IMR-90 (cell line): ENCODE measurements around the gene GPR84. TPM values are rescaled to one million over a fixed set of nuclear protein-coding genes. Genes with fewer than 3 reads are reported as not detected.

Experiments
- ATAC-seq: fragments of 200-7000 bp; cut with Tn5 transposase; 2 replicates; pipeline ENCODE4 v1.9.1; 2020; ENCODE audit warnings: low read depth, mild to moderate bottlenecking, moderate library complexity
- BruUV-seq: library from RNA; stranded (reverse); fragments of 400-500 nt; replicated peaks from 2 replicates; lab custom pipeline; 2021; lab: Mats Ljungman, UMichigan
- CTCF ChIA-PET: fragments of 300-600 bp; formaldehyde crosslinking; extraction: SDS; loops from one replicate; lab custom pipeline; 2021; ENCODE audit warnings: antibody characterized with exemption; lab: Yijun Ruan, JAX
- POLR2A ChIA-PET: fragments of 300-600 bp; sonication (Branson Sonifier 250); formaldehyde crosslinking; loops from one replicate; lab custom pipeline; 2022; ENCODE audit warnings: antibody characterized with exemption; ENCODE audit not compliant: unreplicated experiment; lab: Charles Lee
- DNase-seq: peaks from one replicate; pipeline ENCODE4 v3.0.0; 2013
- H2AFZ ChIP-seq: replicated peaks from 2 replicates; pipeline ENCODE3; 2013; ENCODE audit warnings: low read length, mild to moderate bottlenecking; ENCODE audit not compliant: poor library complexity
- H2AK5ac ChIP-seq: 2 replicates; pipeline ENCODE4 v1.6.1; 2013; ENCODE audit warnings: low read depth, low read length, inconsistent platforms
- H2AK9ac ChIP-seq: replicated peaks from 2 replicates; pipeline ENCODE3; 2013; ENCODE audit warnings: mild to moderate bottlenecking, low read depth, low read length, moderate library complexity; ENCODE audit not compliant: poor library complexity
- H2BK120ac ChIP-seq: 2 replicates; pipeline ENCODE4 v1.6.1; 2013; ENCODE audit warnings: low read depth, low read length, inconsistent platforms
- H2BK15ac ChIP-seq: 3 replicates; pipeline ENCODE4 v1.6.1; 2013; ENCODE audit warnings: low read depth, low read length, inconsistent platforms
- H2BK20ac ChIP-seq: 2 replicates; pipeline ENCODE4 v1.6.1; 2013; ENCODE audit warnings: low read depth, mild to moderate bottlenecking, inconsistent platforms, low read length, moderate library complexity
- H2BK5ac ChIP-seq: 2 replicates; pipeline ENCODE4 v1.6.1; 2013; ENCODE audit warnings: mild to moderate bottlenecking, low read depth, low read length, inconsistent platforms; ENCODE audit not compliant: poor library complexity, severe bottlenecking
- H3K14ac ChIP-seq: replicated peaks from 2 replicates; pipeline ENCODE4 v1.6.1; 2013; ENCODE audit warnings: low read depth, low read length, inconsistent platforms
- H3K18ac ChIP-seq: 2 replicates; pipeline ENCODE4 v1.6.1; 2013; ENCODE audit warnings: low read depth, low read length, control low read depth
- H3K23ac ChIP-seq: 2 replicates; pipeline ENCODE4 v1.6.1; 2013; ENCODE audit warnings: low read depth, low read length, inconsistent platforms
- H3K27ac ChIP-seq: 2 replicates; pipeline ENCODE4 v1.5.1; 2013; ENCODE audit warnings: mild to moderate bottlenecking, control low read depth, low read length; ENCODE audit not compliant: insufficient read depth
- H3K27me3 ChIP-seq: 2 replicates; pipeline ENCODE4 v1.6.1; 2013; ENCODE audit warnings: low read length; ENCODE audit not compliant: control insufficient read depth, insufficient read depth
- H3K36me3 ChIP-seq: 2 replicates; pipeline ENCODE4 v1.6.1; 2013; ENCODE audit warnings: low read length, mixed read lengths; ENCODE audit not compliant: control insufficient read depth, insufficient read depth
- H3K4ac ChIP-seq: 2 replicates; pipeline ENCODE4 v1.6.1; 2013; ENCODE audit warnings: low read depth, low read length, inconsistent platforms
- H3K4me1 ChIP-seq: 2 replicates; pipeline ENCODE4 v1.6.1; 2013; ENCODE audit warnings: low read length, mixed read lengths; ENCODE audit not compliant: control insufficient read depth, insufficient read depth
- H3K4me2 ChIP-seq: 2 replicates; pipeline ENCODE4 v1.6.1; 2013; ENCODE audit warnings: low read depth, mild to moderate bottlenecking, control low read depth, low read length, moderate library complexity
- H3K4me3 ChIP-seq: 2 replicates; pipeline ENCODE4 v1.5.1; 2013; ENCODE audit warnings: low read depth, mild to moderate bottlenecking, control low read depth, low read length, moderate library complexity; ENCODE audit not compliant: insufficient read depth
- H3K56ac ChIP-seq: 2 replicates; pipeline ENCODE4 v1.6.1; 2013; ENCODE audit warnings: low read length, inconsistent platforms; ENCODE audit not compliant: insufficient read depth; ENCODE audit errors: extremely low read depth
- H3K79me1 ChIP-seq, 2 experiments: 2 replicates each; pipeline ENCODE4 v1.6.1; 2013; ENCODE audit warnings: low read length in 2 of 2, inconsistent platforms in 1 of 2, low read depth in 1 of 2
- H3K9ac ChIP-seq: 2 replicates; pipeline ENCODE4 v1.6.1; 2013; ENCODE audit warnings: low read depth, low read length, control low read depth
- H3K9me1 ChIP-seq: 2 replicates; pipeline ENCODE4 v1.6.1; 2013; ENCODE audit warnings: low read length, inconsistent platforms; ENCODE audit not compliant: insufficient read depth
- H3K9me3 ChIP-seq: 2 replicates; pipeline ENCODE4 v1.6.1; 2013; ENCODE audit warnings: low read length; ENCODE audit not compliant: control insufficient read depth, insufficient read depth
- H4K20me1 ChIP-seq: 2 replicates; pipeline ENCODE4 v1.6.1; 2013; ENCODE audit warnings: low read length, inconsistent platforms; ENCODE audit not compliant: insufficient read depth
- H4K5ac ChIP-seq: 2 replicates; pipeline ENCODE4 v1.6.1; 2013; ENCODE audit warnings: mild to moderate bottlenecking, low read depth, low read length, control low read depth
- H4K8ac ChIP-seq, 2 experiments: 2 replicates each; pipeline ENCODE4 v1.6.1; 2013; ENCODE audit warnings: low read depth in 2 of 2, low read length in 2 of 2, control low read depth in 1 of 2, inconsistent platforms in 1 of 2
- H4K91ac ChIP-seq: 2 replicates; pipeline ENCODE4 v1.6.1; 2013; ENCODE audit warnings: low read depth, low read length, inconsistent platforms; ENCODE audit not compliant: insufficient read depth
- CEBPB ChIP-seq: IDR thresholded peaks from 2 replicates; pipeline ENCODE4 v1.6.1; 2012; ENCODE audit warnings: low read depth, low read length, improper control_type of control experiment
- CHD1 ChIP-seq: IDR thresholded peaks from 2 replicates; pipeline ENCODE4 v1.6.1; 2012; ENCODE audit warnings: low read depth, low read length, improper control_type of control experiment
- CTCF ChIP-seq: conservative IDR thresholded peaks from 2 replicates; pipeline ENCODE4 v1.5.1; 2012; ENCODE audit warnings: mild to moderate bottlenecking, low read depth, low read length, improper control_type of control experiment
- ELK1 ChIP-seq: fragments of 150-350 bp; IDR thresholded peaks from 2 replicates; pipeline ENCODE4 v1.6.1; 2016; ENCODE audit warnings: low read depth, mild to moderate bottlenecking, low read length, moderate library complexity, borderline replicate concordance
- MAFK ChIP-seq: IDR thresholded peaks from 2 replicates; pipeline ENCODE4 v1.6.1; 2012; ENCODE audit warnings: low read depth, low read length, improper control_type of control experiment
- MAZ ChIP-seq: IDR thresholded peaks from 2 replicates; pipeline ENCODE4 v1.6.1; 2012; ENCODE audit warnings: low read depth, mild to moderate bottlenecking, low read length, improper control_type of control experiment, moderate library complexity, borderline replicate concordance
- NFE2L2 ChIP-seq: fragments of 150-350 bp; IDR thresholded peaks from 2 replicates; pipeline ENCODE4 v1.6.1; 2016; ENCODE audit warnings: low read depth, mild to moderate bottlenecking, low read length
- RAD21 ChIP-seq: IDR thresholded peaks from 2 replicates; pipeline ENCODE4 v1.6.1; 2012; ENCODE audit warnings: low read length, improper control_type of control experiment
- RCOR1 ChIP-seq: IDR thresholded peaks from 2 replicates; pipeline ENCODE4 v1.6.1; 2012; ENCODE audit warnings: mild to moderate bottlenecking, low read length, improper control_type of control experiment; ENCODE audit not compliant: insufficient replicate concordance
- RFX5 ChIP-seq: IDR thresholded peaks from 2 replicates; pipeline ENCODE4 v1.8.0; 2012; ENCODE audit warnings: low read depth, mild to moderate bottlenecking, low read length, moderate library complexity
- SMC3 ChIP-seq: fragments of 150-350 bp; IDR thresholded peaks from 2 replicates; pipeline ENCODE4 v1.6.1; 2016; ENCODE audit warnings: low read depth, mild to moderate bottlenecking, antibody characterized with exemption, low read length, moderate library complexity
- WGBS, 2 experiments: methylation state at CpG; one replicate each; pipeline versions ENCODE4 v1.1.5 to v1.1.7; 2013; ENCODE audit warnings: missing lambda C conversion rate in 2 of 2; ENCODE audit not compliant: insufficient read length in 1 of 2; ENCODE audit errors: extremely low coverage in 2 of 2; 5-methylcytosine and 5-hydroxymethylcytosine counted together
- dilution Hi-C: fragments of 300-500 bp; cut with HindIII; formaldehyde crosslinking; loops from one replicate; pipeline ENCODE4 v1.14.3; 2018; ENCODE audit warnings: low sequenced_read_pairs; ENCODE audit not compliant: unreplicated experiment
- in situ Hi-C: fragments of 300-500 bp; cut with MboI; formaldehyde crosslinking; loops from 3 replicates; pipeline ENCODE4 v1.14.3; 2019; ENCODE audit warnings: low sequenced_read_pairs, inconsistent platforms, mixed read lengths
- intact Hi-C: fragments of 100-400 bp; cut with micrococcal nuclease; formaldehyde crosslinking; loops from 2 replicates; pipeline ENCODE4 v1.10.0; 2022
- polyA plus RNA-seq, 3 experiments: library from polyadenylated mRNA; depleted of rRNA; stranded (reverse); fragments of >200 nt; gene quantifications; 2 replicates each; pipeline ENCODE4 v1.2.3, GENCODE V29; 2012; ENCODE audit warnings: low replicate concordance in 1 of 3
- total RNA-seq: library from RNA; depleted of rRNA; stranded (reverse); fragments of >200 nt; gene quantifications from 2 replicates; pipeline ENCODE4 v1.2.3, GENCODE V29; 2012

The GPR84 gene
- total and polyA plus RNA-seq, 2 of the 4 experiments (the other 2 are of a cell fraction) = not detected

GRCh38 chr12:54411391-54412241, 47.3 kb upstream of the GPR84 start (continued):
- no peak for TF ChIP-seq ELK1

- BruUV-seq = no TSS peak
- no peak for TF ChIP-seq MAFK
- no peak for TF ChIP-seq CTCF
- no peak for TF ChIP-seq NFE2L2
- no peak for TF ChIP-seq MAZ
- TF ChIP-seq CEBPB = no peak
- TF ChIP-seq ELK1 = no peak
- no peak for TF ChIP-seq RCOR1
- TF ChIP-seq RFX5 = no peak
- no peak for TF ChIP-seq RAD21
- no peak for TF ChIP-seq SMC3
- no peak for TF ChIP-seq CHD1
Observed at GRCh38 chr12:54409267-54409666, 45.0 kb upstream of the GPR84 start.

More at GRCh38 chr12:54409267-54409666, 45.0 kb upstream of the GPR84 start:
- H3K9me3 ChIP-seq = no peaks in the 10 kb centered on the region
- no peak overlapping the region for H3K27ac ChIP-seq
- no peak overlapping the region for H3K56ac ChIP-seq
- no peak overlapping the region for H2AFZ ChIP-seq
- in situ Hi-C loops = no loop called here
- dilution Hi-C loops = no loop called here
- H2AK9ac ChIP-seq = no peak overlapping the region
- no peak overlapping the region for H2BK5ac ChIP-seq
- H3K27me3 ChIP-seq = no peaks in the 10 kb centered on the region
- no peak overlapping the region for H4K91ac ChIP-seq
- no peak overlapping the region for H3K23ac ChIP-seq
- peaks cover 62% of the 10 kb centered on the region for H3K36me3 ChIP-seq
- no peak overlapping the region for H3K9ac ChIP-seq
- intact Hi-C loops = no loop called here
- peaks cover 25% of the 10 kb centered on the region for H3K4me1 ChIP-seq
- no peak overlapping the region for H2AK5ac ChIP-seq
- no peak for ATAC-seq
- no peak overlapping the region for H3K4ac ChIP-seq
- peaks cover 71% of the 10 kb centered on the region for H4K20me1 ChIP-seq
- H4K5ac ChIP-seq = no peak overlapping the region
- POLR2A ChIA-PET = no interaction called here
- no CpG with 5 or more reads among the region's 8 CpGs for WGBS, 2 experiments
- no peak overlapping the region for H2BK20ac ChIP-seq
- H3K18ac ChIP-seq = no peak overlapping the region
- no peak overlapping the region for H3K4me2 ChIP-seq
- no peak overlapping the region for H4K8ac ChIP-seq
- no peak overlapping the region for H3K4me3 ChIP-seq
- no peak overlapping the region for H2BK15ac ChIP-seq
- H2BK120ac ChIP-seq = no peak overlapping the region
- no peak for DNase-seq
- CTCF ChIA-PET = interaction anchor here (0.7 to 1.4 kb wide), 2 partner anchors 10 to 30 kb away, joined by 3 to 7 read pairs; no protein-coding TSS in a partner anchor
- no peak overlapping the region for H3K14ac ChIP-seq
- peaks cover 38 to 88% of the 10 kb centered on the region in 2 experiments for H3K79me1 ChIP-seq
- H3K9me1 ChIP-seq = peaks cover 20% of the 10 kb centered on the region; the same call in 1 of the 2 replicates
